HepG2 (cell line): ENCODE data around the gene ANTXR1. TPM values are rescaled to one million over a fixed set of nuclear protein-coding genes. Genes with fewer than 3 reads are reported as not detected.

Experiments
- ATAC-seq: fragments of 200-7000 bp; cut with Tn5 transposase; 3 replicates; pipeline ENCODE4 v1.9.1; 2020; ENCODE audit warnings: mild to moderate bottlenecking, moderate library complexity
- BruUV-seq: library from RNA; stranded (reverse); fragments of 400-500 nt; replicated peaks from 2 replicates; lab custom pipeline; 2021; lab: Mats Ljungman, UMichigan
- CTCF ChIA-PET: fragments of 300-600 bp; formaldehyde crosslinking; extraction: SDS; loops from one replicate; lab custom pipeline; 2021; ENCODE audit warnings: low total read pairs, inconsistent platforms, low intra/inter-chr PET ratio; lab: Yijun Ruan, JAX
- POLR2A ChIA-PET: fragments of 350-600 bp; sonication (Branson Sonifier 250); formaldehyde crosslinking; loops from one replicate; lab custom pipeline; 2020; ENCODE audit warnings: antibody characterized with exemption, inconsistent platforms; lab: Yijun Ruan, JAX
- DNase-seq: peaks from one replicate; pipeline ENCODE4 v3.0.0-alpha.2; 2015; ENCODE audit warnings: low spot score
- FAIRE-seq: peaks from 3 replicates; lab custom pipeline; 2011; peaks lifted over from hg19 to GRCh38; lab: Jason Lieb, UNC
- H2AFZ ChIP-seq: one replicate; pipeline ENCODE4 v1.6.1; 2011; ENCODE audit warnings: low read length, inconsistent platforms
- H3K27ac ChIP-seq: fragments of 300-600 bp; 3 replicates; pipeline ENCODE4 v1.8.0; 2011; ENCODE audit warnings: mixed run types, mild to moderate bottlenecking, mixed read lengths, low read length, inconsistent platforms; ENCODE audit not compliant: insufficient read depth; ENCODE audit errors: extremely low read length
- H3K27me3 ChIP-seq, 2 experiments: fragments of 200-600 bp in 1 of 2; 2 replicates in 1 of 2; 3 replicates in 1 of 2; pipeline versions ENCODE4 v1.6.0 to v1.8.0; 2011; ENCODE audit warnings: low read length in 2 of 2, mild to moderate bottlenecking in 2 of 2, moderate library complexity in 2 of 2, inconsistent platforms in 1 of 2; ENCODE audit not compliant: insufficient read depth in 2 of 2, control insufficient read depth in 1 of 2
- H3K36me3 ChIP-seq, 2 experiments: fragments of 200-600 bp in 1 of 2; replicated peaks in 1 of 2; 2 replicates in 1 of 2; 3 replicates in 1 of 2; pipeline versions ENCODE4 v1.5.1 to v1.8.0; 2011; ENCODE audit warnings: low read length in 2 of 2, inconsistent platforms in 1 of 2; ENCODE audit not compliant: insufficient read depth in 2 of 2, control insufficient read depth in 1 of 2
- H3K4me1 ChIP-seq: 2 replicates; pipeline ENCODE4 v1.5.1; 2012; ENCODE audit warnings: low read length, inconsistent platforms; ENCODE audit not compliant: insufficient read depth
- H3K4me2 ChIP-seq: 2 replicates; pipeline ENCODE4 v1.6.0; 2011; ENCODE audit warnings: low read depth, low read length, inconsistent platforms
- H3K4me3 ChIP-seq, 3 experiments: fragments of 200-600 bp in 1 of 3; sonication (generic), shearing (Covaris generic) in 1 of 3; replicated peaks in 1 of 3; 2 replicates each; pipeline ENCODE4 v1.5.1; 2011 to 2016; ENCODE audit warnings: low read length in 3 of 3, inconsistent platforms in 2 of 3, low read depth in 2 of 3, mild to moderate bottlenecking in 2 of 3, control low read depth in 1 of 3, mixed read lengths in 1 of 3; ENCODE audit not compliant: insufficient read depth in 1 of 3
- H3K79me2 ChIP-seq: one replicate; pipeline ENCODE4 v1.6.1; 2011; ENCODE audit warnings: low read length, inconsistent platforms; ENCODE audit not compliant: insufficient read depth
- H3K9ac ChIP-seq: 2 replicates; pipeline ENCODE4 v1.6.0; 2011; ENCODE audit warnings: mild to moderate bottlenecking, low read depth, low read length, inconsistent platforms; ENCODE audit not compliant: insufficient read depth
- H3K9me3 ChIP-seq: 2 replicates; pipeline ENCODE4 v1.5.1; 2012; ENCODE audit warnings: mild to moderate bottlenecking, low read length
- H4K20me1 ChIP-seq: 2 replicates; pipeline ENCODE4 v1.6.0; 2011; ENCODE audit warnings: inconsistent platforms, mild to moderate bottlenecking, low read length, moderate library complexity; ENCODE audit not compliant: insufficient read depth
- ARHGAP35 ChIP-seq: sonication (generic); formaldehyde crosslinking; IDR thresholded peaks from 2 replicates; pipeline ENCODE4 v1.9.0; 2022; ENCODE audit warnings: mild to moderate bottlenecking, inconsistent platforms, moderate library complexity, missing genetic modification reagents, borderline replicate concordance
- ARNTL ChIP-seq: sonication (generic); formaldehyde crosslinking; IDR thresholded peaks from 2 replicates; pipeline ENCODE4 v1.4.0; 2020; ENCODE audit warnings: mild to moderate bottlenecking, missing genetic modification reagents
- CEBPG ChIP-seq: IDR thresholded peaks from 2 replicates; pipeline ENCODE4 v1.6.1; 2016
- FOXK2 ChIP-seq: fragments of 450-650 bp; IDR thresholded peaks from 2 replicates; pipeline ENCODE4 v1.6.1; 2016
- HNF1B ChIP-seq: sonication (generic); formaldehyde crosslinking; IDR thresholded peaks from 2 replicates; pipeline ENCODE4 v1.5.1; 2020; ENCODE audit warnings: mild to moderate bottlenecking, moderate library complexity, missing genetic modification reagents
- LCORL ChIP-seq, 2 experiments: fragments of 450-650 bp in 1 of 2; sonication (generic) in 1 of 2; formaldehyde crosslinking in 1 of 2; IDR thresholded peaks; 2 replicates each; pipeline versions ENCODE4 v1.5.0 to v1.6.1; 2017 to 2020; ENCODE audit warnings: antibody characterized with exemption in 1 of 2, missing genetic modification reagents in 1 of 2
- MAFK ChIP-seq, 2 experiments: IDR thresholded peaks in 1 of 2; conservative IDR thresholded peaks in 1 of 2; 2 replicates each; pipeline ENCODE4 v1.6.1; 2011; ENCODE audit warnings: improper control_type of control experiment in 2 of 2, low read length in 2 of 2
- MAX ChIP-seq: IDR thresholded peaks from 2 replicates; pipeline ENCODE4 v1.6.1; 2012; ENCODE audit warnings: inconsistent platforms
- NFE2L1 ChIP-seq: sonication (generic); formaldehyde crosslinking; IDR thresholded peaks from 2 replicates; pipeline ENCODE4 v1.4.0; 2020; ENCODE audit warnings: missing genetic modification reagents, mild to moderate bottlenecking, borderline replicate concordance
- RBM22 ChIP-seq: fragments of 200-400 bp; formaldehyde crosslinking; optimal IDR thresholded peaks from 2 replicates; pipeline ENCODE3; 2017; ENCODE audit warnings: mild to moderate bottlenecking, low read length, moderate library complexity
- SMC3 ChIP-seq: IDR thresholded peaks from 2 replicates; pipeline ENCODE4 v1.6.1; 2011; ENCODE audit warnings: low read length, improper control_type of control experiment
- TCF7 ChIP-seq: sonication (generic); IDR thresholded peaks from 2 replicates; pipeline ENCODE4 v1.6.1; 2016; ENCODE audit warnings: antibody characterized with exemption, low read depth
- TEAD3 ChIP-seq: optimal IDR thresholded peaks from 2 replicates; pipeline ENCODE3; 2016; ENCODE audit warnings: borderline replicate concordance
- TGIF2 ChIP-seq: IDR thresholded peaks from 2 replicates; pipeline ENCODE4 v1.6.1; 2016; ENCODE audit warnings: control low read depth, missing compliant biosample characterization
- TSC22D2 ChIP-seq: sonication (generic); formaldehyde crosslinking; IDR thresholded peaks from 2 replicates; pipeline ENCODE4 v1.5.1; 2020; ENCODE audit warnings: missing genetic modification reagents, mild to moderate bottlenecking, borderline replicate concordance
- ZNF205 ChIP-seq: IDR thresholded peaks from 2 replicates; pipeline ENCODE4 v1.6.1; 2018; ENCODE audit warnings: missing biosample characterization, missing genetic modification reagents
- ZNF260 ChIP-seq: sonication (generic); formaldehyde crosslinking; IDR thresholded peaks from 2 replicates; pipeline ENCODE4 v1.4.0; 2020; ENCODE audit warnings: missing genetic modification reagents, low read depth, mild to moderate bottlenecking, borderline replicate concordance
- ZNF720 ChIP-seq: sonication (generic); formaldehyde crosslinking; IDR thresholded peaks from 2 replicates; pipeline ENCODE4 v1.4.0; 2020; ENCODE audit warnings: missing genetic modification reagents
- WGBS: methylation state at CpG from one replicate; pipeline ENCODE4 v1.1.6; 2017; ENCODE audit warnings: low lambda C conversion rate; 5-methylcytosine and 5-hydroxymethylcytosine counted together
- in situ Hi-C: cut with HindIII; loops from 2 replicates; pipeline ENCODE4 v1.10.0; 2017; ENCODE audit warnings: low pct_unique_long_range_greater_than_20kb; ENCODE audit not compliant: extremely low pct_ligation_motif_present
- intact Hi-C: fragments of 100-400 bp; cut with micrococcal nuclease; formaldehyde crosslinking; loops from one replicate; pipeline ENCODE4 v1.10.0; 2022; ENCODE audit not compliant: unreplicated experiment
- polyA plus RNA-seq, 8 experiments: library from polyadenylated mRNA; depleted of rRNA in 3 of 8; stranded (reverse) in 7 of 8; unstranded in 1 of 8; fragments of >200 nt; fragmentation: Illumina TruSeq in 4 of 8; extraction: Trizol in 4 of 8; gene quantifications; 2 replicates each; pipeline versions ENCODE4 v1.2.1 to v1.2.3, GENCODE V29; 2011 to 2016; ENCODE audit warnings: low read depth in 4 of 8, missing spikeins in 1 of 8, mixed read lengths in 1 of 8; ENCODE audit not compliant: insufficient read depth in 1 of 8
- total RNA-seq, 5 experiments: library from RNA; depleted of rRNA; stranded (reverse); fragments of >200 nt; fragmentation: Illumina TruSeq; extraction: Trizol; gene quantifications; 2 replicates each; pipeline ENCODE4 v1.2.3, GENCODE V29; 2016; ENCODE audit warnings: low read depth in 1 of 5
- TF ChIP-seq, protein P1 (sequence below): sonication (generic); formaldehyde crosslinking; IDR thresholded peaks from 2 replicates; pipeline ENCODE4 v1.9.0; 2021; ENCODE audit warnings: missing genetic modification reagents, borderline replicate concordance

The ANTXR1 gene
- total and polyA plus RNA-seq, 2 of the 13 experiments (the other 11 are each of a cell fraction or from before 2014, with no cell fraction given), result 4.5 to 12.7 TPM

- TF ChIP-seq LCORL (IDR thresholded peaks at IDR 0.05) (no peak), LCORL (CRISPR knock-in tag; IDR thresholded peaks at IDR 0.05) (peak; percentile 61; the same call in 1 of the 2 replicates), MAX (no peak), ARHGAP35 (no peak), FOXK2 (peak; percentile 47; the same call in 1 of the 2 replicates), NFE2L1 (CRISPR knock-in tag) (no peak), HNF1B (CRISPR knock-in tag) (no peak), MAFK (conservative IDR thresholded peaks at IDR 0.05 in 1 of 2, IDR thresholded peaks at IDR 0.05 in 1 of 2; ENCODE audit: low read length in 2 of 2) (peak; percentile 27 to 34; a peak in 3 of 4 replicates), SMC3 (0 out of 2 replicates have a peak, but pooled peaks have one; percentile 5), CEBPG (CRISPR knock-in tag) (peak; percentile 89), TGIF2 (CRISPR knock-in tag) (0 out of 2 replicates have a peak, but pooled peaks have one; percentile 66)
These were observed 84.2 kb downstream of the ANTXR1 start (continued) for GRCh38 chr2:69097148-69097610.

DNA sequence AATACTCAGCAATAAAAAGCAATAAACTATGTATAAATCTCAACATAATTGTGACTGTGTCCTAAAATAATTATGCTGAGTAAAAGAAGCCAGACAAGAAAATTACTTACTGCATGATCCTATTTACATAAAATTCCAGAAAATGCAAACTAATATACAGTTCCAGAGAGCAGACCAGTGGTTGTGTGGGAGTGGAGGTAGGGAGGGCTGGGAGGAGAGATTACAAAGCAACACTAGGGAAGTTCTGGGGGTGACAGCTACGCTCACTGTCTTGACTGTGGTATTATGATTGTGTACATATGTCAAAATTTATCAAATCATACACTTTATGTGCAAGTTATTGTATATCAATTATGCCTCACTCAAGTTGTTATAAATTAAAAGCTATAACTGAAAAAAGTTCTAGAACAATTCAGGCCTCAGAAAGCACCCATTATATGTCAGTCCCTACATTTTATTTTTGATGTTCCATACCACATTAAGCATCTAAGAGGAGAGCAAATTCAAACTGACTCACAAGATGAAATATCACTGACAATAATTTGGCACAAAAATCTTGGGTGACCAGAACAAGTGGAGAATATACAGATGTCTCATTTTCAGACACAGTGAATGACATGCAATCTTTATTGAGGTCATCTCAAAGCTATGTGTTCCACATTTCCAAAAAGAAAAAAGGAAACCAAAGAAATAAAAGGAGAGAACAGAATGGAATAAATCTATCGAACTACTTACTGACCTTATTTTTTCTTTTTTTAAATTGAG lies 85.1 kb downstream of the ANTXR1 start:
- in situ Hi-C loops (no loop called here), intact Hi-C loops (loop anchor here (1.0 kb wide), 1 partner anchor 80 kb away; no protein-coding TSS in a partner anchor)
- Histone ChIP-seq H3K4me2 (no peak overlapping the region), H4K20me1 (no peaks in the 10 kb centered on the region), H3K27me3 (no peaks in the 10 kb centered on the region), H3K79me2 (no peaks in the 10 kb centered on the region), H3K4me3 (no peak overlapping the region), H2AFZ (no peak overlapping the region), H3K27ac (no peak overlapping the region), H3K4me1 (peaks cover 20% of the 10 kb centered on the region), H3K9ac (no peak overlapping the region), H3K36me3 (peaks cover 0 to 4% of the 10 kb centered on the region in 2 experiments; a peak in 1 of 5 replicates), H3K9me3 (no peaks in the 10 kb centered on the region)
- BruUV-seq, result no TSS peak
- ATAC-seq, result no peak
- WGBS, result 86% methylated on average over 2 of the region's 2 CpGs
- DNase-seq, result no peak
- no peak for FAIRE-seq
- CTCF ChIA-PET, result no interaction called here
- POLR2A ChIA-PET, result interaction anchor here (1.3 to 2.0 kb wide), 2 partner anchors 15 to 80 kb away, joined by 7 to 11 read pairs; no protein-coding TSS in a partner anchor
- TF ChIP-seq ZNF205 (CRISPR knock-in tag), result no peak
- TF ChIP-seq ZNF720 (CRISPR knock-in tag), result no peak
- no peak for TF ChIP-seq TCF7
- TF ChIP-seq ARNTL (CRISPR knock-in tag), result no peak
- no peak for TF ChIP-seq TEAD3 (CRISPR knock-in tag)
- no peak for TF ChIP-seq RBM22
- TF ChIP-seq ZNF260 (CRISPR knock-in tag), result no peak
- no peak for TF ChIP-seq TSC22D2
- TF ChIP-seq, protein P1, sequence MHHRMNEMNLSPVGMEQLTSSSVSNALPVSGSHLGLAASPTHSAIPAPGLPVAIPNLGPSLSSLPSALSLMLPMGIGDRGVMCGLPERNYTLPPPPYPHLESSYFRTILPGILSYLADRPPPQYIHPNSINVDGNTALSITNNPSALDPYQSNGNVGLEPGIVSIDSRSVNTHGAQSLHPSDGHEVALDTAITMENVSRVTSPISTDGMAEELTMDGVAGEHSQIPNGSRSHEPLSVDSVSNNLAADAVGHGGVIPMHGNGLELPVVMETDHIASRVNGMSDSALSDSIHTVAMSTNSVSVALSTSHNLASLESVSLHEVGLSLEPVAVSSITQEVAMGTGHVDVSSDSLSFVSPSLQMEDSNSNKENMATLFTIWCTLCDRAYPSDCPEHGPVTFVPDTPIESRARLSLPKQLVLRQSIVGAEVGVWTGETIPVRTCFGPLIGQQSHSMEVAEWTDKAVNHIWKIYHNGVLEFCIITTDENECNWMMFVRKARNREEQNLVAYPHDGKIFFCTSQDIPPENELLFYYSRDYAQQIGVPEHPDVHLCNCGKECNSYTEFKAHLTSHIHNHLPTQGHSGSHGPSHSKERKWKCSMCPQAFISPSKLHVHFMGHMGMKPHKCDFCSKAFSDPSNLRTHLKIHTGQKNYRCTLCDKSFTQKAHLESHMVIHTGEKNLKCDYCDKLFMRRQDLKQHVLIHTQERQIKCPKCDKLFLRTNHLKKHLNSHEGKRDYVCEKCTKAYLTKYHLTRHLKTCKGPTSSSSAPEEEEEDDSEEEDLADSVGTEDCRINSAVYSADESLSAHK (CRISPR knock-in tag), result no peak
